Stimulated activated CD8-positive, alpha-beta memory T cell treated with anti-CD3 and anti-CD28 coated beads, Interleukin-12 subunit alpha, Interleukin-12 subunit beta, amount 100 ng/mL, for 24 hours (primary cell): Measurements from ENCODE around the gene SYTL1.

Source experiments
- DNase-seq: peaks from one replicate; pipeline ENCODE4 v3.0.0-alpha.2; 2020; ENCODE audit errors: extremely low read depth

The SYTL1 gene

GRCh38 chr1:27346991-27347624, 5.3 kb downstream of the SYTL1 start:
- no peak for DNase-seq

DNA sequence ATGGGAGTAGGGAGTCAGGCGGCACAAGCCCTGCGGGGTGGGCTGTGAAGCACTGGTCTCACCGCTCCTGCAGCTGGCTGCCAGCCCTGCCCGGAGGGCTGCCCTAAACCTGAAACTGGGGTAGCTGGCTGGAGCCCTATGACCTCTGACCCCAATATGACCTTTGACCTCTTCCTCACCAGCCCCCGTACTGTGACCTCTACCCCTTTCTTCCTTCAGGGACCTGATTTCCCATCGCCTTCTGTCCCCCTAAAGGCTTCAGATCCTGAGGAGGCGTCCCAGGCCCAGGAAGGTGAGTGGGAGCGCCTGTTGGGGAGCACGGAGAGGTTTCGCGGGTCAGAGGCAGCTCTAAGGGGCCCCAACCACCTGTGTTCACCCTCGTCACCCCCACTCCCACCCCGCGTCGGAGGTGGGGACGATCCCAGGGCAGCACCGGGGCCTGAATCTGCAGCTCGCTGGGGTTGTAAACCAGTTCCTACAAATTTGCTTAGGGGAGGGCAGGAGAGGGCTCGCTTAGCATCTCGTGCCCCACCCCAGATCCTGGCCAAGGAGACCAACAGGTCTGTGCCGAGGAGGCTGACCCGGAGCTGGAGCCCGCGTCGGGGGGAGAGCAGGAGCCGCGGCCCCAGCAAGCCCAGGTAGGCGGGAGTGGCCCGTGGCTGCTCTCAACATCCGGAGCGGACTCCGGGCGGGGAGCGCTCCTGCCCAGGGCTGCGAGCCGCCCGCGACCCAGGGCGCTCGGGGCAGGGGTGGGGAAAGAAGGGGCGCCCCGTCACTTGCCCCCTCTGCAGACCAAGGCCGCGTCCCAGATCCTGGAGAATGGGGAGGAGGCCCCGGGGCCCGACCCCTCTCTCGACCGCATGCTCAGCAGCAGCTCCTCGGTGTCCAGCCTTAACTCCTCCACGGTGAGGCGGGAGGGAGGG, 7.3 kb downstream of the SYTL1 start:
- no peak for DNase-seq

DNA sequence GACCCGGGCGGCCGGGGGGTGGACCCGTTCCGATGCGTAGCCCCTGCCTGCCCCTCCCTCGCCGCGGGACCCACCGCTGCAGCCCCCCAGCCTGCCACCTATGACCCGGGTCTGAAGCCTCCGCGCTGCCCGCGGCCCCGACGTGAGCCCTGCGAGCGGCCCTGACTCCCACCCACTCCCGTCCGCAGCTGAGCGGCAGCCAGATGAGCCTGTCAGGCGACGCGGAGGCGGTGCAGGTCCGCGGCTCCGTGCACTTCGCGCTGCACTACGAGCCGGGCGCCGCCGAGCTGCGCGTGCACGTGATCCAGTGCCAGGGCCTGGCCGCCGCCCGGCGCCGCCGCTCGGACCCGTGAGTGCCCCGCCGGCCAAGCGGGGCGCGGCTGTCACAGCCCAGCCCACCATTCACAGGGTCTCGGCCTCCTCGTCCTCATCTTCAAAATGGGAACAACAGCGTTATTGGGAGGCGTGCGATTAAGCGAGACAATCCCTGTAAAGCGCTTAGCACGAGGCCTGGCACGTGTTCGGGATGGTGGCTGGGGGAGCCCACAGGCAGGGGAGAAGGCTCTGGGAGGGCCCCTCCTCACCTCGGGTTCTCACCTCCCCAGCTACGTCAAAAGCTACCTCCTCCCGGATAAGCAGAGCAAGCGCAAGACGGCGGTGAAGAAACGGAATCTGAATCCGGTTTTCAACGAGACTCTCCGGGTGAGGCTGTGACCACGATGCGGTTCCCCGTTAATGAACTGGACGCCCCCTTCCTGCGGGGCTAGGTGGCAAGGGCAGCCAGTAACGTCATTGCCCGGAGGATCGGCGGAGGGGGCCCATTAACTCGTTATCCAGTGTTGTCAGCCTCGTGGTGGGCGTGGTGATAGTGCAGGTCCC, 8.2 kb downstream of the SYTL1 start:
- no peak for DNase-seq

DNA sequence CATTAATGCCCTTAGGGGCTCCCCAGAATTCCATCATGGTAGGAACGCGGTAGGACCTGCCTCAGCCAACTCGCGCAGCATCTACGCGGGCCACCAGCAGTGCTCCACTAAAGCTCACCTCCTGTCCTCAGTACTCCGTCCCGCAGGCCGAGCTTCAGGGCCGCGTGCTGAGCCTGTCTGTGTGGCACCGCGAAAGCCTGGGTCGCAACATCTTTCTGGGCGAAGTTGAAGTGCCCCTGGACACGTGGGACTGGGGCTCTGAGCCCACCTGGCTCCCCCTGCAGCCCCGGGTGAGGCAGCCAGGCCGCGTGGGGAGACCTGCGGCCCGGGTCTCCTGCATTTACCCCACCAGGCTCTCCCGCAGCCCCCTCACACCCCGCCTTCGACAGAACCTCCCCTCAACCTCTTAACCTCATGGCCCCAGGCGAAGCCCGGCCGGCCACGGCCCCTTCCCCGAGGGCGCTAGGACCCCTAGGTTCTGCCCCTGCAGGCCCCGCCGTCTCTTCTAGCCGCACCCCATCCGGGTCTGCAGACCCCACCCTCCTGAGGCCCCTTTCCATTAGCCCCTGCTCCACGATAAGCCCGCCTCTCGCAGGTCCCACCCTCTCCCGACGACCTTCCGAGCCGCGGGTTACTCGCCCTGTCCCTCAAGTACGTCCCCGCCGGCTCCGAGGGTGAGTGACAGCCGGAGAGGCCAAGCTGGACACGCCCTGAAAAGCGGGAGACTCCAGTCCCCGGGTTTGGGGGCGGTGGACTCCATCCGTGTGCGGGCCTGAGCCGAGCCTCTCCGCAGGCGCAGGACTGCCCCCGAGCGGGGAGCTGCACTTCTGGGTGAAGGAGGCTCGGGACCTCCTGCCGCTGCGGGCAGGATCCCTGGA, 9.1 kb downstream of the SYTL1 start:
- no peak for DNase-seq

DNA sequence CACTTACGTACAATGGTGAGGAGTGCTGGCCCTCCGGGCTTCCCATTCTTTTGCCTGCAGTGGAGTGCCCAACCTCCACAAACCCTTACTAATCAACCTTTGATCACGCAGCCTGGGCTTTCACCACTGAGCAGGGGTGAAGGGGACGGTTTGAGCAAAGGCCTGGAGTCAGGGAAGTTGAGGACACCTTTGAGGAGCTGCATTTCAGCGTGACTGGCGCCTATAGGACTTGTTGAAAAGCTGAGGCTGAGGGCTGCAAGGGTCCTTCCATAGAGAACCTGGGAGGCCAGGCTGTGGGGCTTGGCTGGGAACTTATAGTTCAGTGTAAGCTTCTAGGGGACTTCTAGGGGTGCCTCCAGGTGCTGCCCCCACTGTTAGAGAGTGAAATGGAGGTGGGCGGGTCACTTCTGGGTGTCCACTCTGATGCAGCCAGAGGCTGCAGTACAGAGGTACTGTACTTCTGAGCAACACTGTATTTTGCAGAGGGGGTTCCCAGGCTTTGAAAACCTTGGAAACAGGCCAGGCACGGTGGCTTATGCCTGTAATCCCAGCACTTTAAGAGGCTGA, 9.8 kb downstream of the SYTL1 start:
- DNase-seq = no peak

GRCh38 chr1:27353166-27353565, 11.3 kb downstream of the SYTL1 start:
- no peak for DNase-seq

DNA sequence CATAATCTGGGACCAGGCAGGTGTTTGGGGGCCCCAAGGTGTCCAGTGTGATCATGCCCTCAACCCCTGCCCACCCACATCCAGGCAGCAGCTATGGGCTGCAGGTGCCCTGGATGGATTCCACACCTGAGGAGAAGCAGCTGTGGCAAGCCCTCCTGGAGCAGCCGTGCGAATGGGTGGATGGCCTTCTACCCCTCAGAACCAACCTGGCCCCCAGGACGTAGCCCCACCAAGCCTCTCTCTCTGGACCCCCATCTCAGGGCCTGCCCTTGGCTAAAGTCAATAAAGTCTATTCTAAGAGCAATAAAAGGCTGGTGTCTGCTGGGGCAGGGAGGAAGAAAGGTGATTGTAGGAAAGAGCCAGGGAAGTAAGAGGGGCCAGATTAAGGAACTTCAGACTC, 11.8 kb downstream of the SYTL1 start:
- DNase-seq = no peak

DNA sequence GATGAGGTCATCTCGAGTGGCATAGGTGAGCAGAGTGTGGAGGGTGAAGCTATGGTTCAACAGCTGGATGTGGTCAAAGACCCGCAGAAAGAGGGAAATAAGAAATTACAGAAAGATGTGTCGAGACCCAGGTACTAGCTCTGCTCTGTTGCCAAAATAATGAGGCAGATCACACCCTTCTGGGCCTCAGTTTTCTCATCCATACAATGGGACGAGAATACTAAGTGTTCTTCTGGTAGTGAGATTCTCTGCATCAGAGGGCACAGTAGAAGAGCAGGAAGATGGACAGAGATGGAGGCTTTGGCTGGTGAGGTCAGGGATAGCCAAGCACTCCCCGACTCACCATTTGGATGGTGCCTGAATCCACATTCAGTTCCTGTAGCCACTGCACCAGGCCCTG, 13.9 kb downstream of the SYTL1 start:
- no peak for DNase-seq

DNA sequence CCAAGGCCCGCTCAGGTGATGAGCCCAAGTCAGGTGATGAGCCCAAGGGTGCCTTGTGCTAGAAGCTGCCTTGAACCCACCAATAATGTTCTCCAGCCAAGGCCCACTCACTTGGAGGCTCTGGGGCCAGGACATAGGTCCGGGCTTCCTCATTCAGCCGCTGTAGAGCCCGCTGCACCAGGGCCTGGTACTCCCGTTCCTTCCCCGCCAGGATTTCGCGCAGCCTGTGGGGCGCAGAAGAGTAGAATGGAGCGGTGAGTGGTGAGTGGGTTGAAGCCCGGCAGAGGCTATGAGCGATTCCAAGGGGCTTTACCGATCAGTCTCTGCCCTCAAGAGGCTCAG, 14.4 kb downstream of the SYTL1 start:
- no peak for DNase-seq

DNA sequence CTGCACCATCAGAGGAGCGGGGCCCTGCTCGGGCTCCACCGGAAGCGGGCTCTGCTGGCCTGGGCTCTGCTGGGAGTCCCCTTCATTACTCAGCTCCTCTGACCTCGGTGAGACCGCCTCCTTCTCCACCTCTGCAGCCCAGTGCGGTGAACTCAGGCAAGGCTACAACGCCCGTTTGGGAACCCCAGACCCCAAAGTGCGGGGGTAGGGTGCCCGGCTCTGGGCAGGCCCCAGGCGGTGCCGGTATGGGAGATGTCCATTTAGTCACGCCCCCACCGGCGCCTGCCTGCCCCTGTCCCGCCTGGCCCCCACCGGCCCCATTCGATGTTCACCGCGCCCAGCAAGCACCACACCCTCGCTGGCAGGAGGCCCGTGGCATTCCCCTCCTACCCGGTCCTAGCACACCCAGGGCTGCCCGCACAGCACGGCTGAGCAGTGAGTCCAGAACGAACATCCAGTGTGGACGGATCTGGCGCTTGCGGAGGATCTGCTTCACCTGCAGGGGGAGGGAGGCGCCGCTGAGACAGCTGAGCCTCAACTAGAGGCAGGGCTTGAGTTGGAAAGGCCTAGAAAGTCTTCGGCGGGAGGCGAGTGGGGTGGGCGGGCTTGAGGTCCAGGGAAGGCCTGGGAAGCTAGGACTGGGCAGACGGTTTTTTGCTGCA, 14.9 kb downstream of the SYTL1 start:
- no peak for DNase-seq

- DNase-seq = peak; percentile 48
Observed at GRCh38 chr1:27357281-27358037, 15.6 kb downstream of the SYTL1 start.

- no peak for DNase-seq
Observed at GRCh38 chr1:27358038-27358927, 16.5 kb downstream of the SYTL1 start.

GRCh38 chr1:27358928-27359313, 17.1 kb downstream of the SYTL1 start:
- no peak for DNase-seq

GRCh38 chr1:27359822-27360158, 18.0 kb downstream of the SYTL1 start:
- DNase-seq = no peak

GRCh38 chr1:27360159-27361043, 18.6 kb downstream of the SYTL1 start:
- no peak for DNase-seq

GRCh38 chr1:27361044-27361402, 19.2 kb downstream of the SYTL1 start:
- DNase-seq = no peak

DNA sequence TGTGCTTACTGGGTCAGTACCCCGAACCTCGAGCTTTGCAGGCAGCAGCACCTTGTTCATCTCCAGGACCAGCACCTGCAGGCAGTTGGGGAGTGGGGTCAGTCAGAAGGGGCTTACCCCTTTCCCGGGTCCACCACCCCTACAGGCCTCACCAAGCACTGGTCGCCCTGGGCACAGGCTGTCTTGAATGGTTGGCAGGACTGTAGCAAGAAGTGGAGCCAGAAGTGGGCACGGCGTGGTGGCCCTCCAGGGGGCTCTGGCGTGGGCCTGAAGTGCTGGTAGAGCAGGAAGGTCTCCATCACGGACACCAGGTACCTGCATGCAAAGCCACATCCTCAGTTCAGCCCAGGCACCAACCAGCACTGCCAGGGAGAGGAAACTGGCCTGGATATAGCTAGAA, 19.7 kb downstream of the SYTL1 start:
- DNase-seq = no peak
